Colonic mucosa (tissue), 4 donors: ENCODE results near the gene TRMT2B. TPM values are rescaled to one million over a fixed set of nuclear protein-coding genes. Genes with fewer than 3 reads are reported as not detected.

Experiments
- DNase-seq: peaks from one replicate; pipeline ENCODE4 v3.0.0-alpha.2; 2020
- H3K27ac ChIP-seq: fragments of 200-600 bp; one replicate; pipeline ENCODE4 v1.8.0; 2021
- H3K27me3 ChIP-seq: fragments of 200-600 bp; one replicate; pipeline ENCODE4 v1.8.0; 2021
- H3K36me3 ChIP-seq: fragments of 200-600 bp; one replicate; pipeline ENCODE4 v1.8.0; 2021
- H3K4me1 ChIP-seq: fragments of 200-600 bp; one replicate; pipeline ENCODE4 v1.8.0; 2021; ENCODE audit warnings: mild to moderate bottlenecking
- H3K4me3 ChIP-seq: fragments of 200-600 bp; one replicate; pipeline ENCODE4 v1.8.0; 2021
- H3K9ac ChIP-seq, 2 donors: one replicate each; pipeline ENCODE4 v1.7.0; 2013; ENCODE audit warnings: control low read depth in 2 of 2, low read depth in 2 of 2, low read length in 2 of 2
- H3K9me3 ChIP-seq: fragments of 200-600 bp; one replicate; pipeline ENCODE4 v1.8.0; 2021
- intact Hi-C: fragments of 100-400 bp; cut with DNase I; formaldehyde crosslinking; loops from one replicate; pipeline ENCODE4 v1.14.1; 2022
- total RNA-seq, 2 donors: library from RNA; stranded (reverse); fragmentation: NEBNext Ultra II Directional in 1 of 2; extraction: Animal tissue kit (Norgen Biotek cat#: 25700) in 1 of 2; gene quantifications; one replicate each; pipeline ENCODE4 v1.2.1, GENCODE V29; 2021
- TF ChIP-seq, protein P1 (sequence below): fragments of 200-600 bp; IDR thresholded peaks from one replicate; pipeline ENCODE4 v1.8.0; 2022; ENCODE audit warnings: antibody characterized with exemption, mild to moderate bottlenecking
- donor health status: healthy.
- donor health status: DM: no; HTN: no; CAD: no.
- donor health status: DM: no; HTN: no; CAD: no.

The TRMT2B gene
- total RNA-seq, 2 donors from 2014 or later = 19.0 to 24.8 TPM

DNA sequence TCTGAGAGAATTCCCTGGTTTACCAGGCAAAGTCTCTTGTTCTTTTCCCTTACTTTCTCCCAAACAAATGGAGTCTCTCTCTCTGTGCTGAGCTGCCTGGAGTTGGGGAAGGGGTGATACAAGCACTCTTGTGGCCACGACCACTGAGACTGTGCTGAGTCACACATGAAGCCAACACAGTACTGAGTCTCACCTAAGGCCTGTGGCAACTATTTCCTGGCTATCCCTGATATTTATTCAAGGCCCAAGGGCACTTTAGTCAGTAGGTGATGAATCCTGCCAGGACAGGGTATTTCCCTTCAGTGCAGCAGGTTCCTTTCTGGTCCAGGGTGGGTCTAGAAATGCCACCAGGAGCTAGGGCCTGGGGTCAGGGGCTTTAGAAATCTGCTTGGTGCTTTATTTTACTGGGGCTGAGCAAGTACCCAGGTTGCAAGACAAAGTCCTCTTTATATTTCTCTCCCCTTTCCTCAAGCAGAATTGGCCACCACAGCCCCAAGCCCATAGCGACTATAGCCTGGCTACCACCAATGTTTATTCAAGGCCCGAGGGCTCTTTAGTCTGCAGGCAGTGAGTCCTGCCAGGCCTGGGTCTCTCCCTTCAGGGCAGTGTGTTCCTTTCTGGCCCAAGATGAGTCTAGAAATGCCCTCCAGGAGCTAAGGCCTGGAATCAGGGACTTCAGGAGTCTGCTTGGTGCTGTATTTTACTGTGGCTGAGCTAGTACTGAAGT is 71.9 kb downstream of the TRMT2B start:
- TF ChIP-seq, protein P1, sequence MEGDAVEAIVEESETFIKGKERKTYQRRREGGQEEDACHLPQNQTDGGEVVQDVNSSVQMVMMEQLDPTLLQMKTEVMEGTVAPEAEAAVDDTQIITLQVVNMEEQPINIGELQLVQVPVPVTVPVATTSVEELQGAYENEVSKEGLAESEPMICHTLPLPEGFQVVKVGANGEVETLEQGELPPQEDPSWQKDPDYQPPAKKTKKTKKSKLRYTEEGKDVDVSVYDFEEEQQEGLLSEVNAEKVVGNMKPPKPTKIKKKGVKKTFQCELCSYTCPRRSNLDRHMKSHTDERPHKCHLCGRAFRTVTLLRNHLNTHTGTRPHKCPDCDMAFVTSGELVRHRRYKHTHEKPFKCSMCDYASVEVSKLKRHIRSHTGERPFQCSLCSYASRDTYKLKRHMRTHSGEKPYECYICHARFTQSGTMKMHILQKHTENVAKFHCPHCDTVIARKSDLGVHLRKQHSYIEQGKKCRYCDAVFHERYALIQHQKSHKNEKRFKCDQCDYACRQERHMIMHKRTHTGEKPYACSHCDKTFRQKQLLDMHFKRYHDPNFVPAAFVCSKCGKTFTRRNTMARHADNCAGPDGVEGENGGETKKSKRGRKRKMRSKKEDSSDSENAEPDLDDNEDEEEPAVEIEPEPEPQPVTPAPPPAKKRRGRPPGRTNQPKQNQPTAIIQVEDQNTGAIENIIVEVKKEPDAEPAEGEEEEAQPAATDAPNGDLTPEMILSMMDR = no peak
- Histone ChIP-seq H3K36me3 (no peaks in the 10 kb centered on the region), H3K9ac (no peak overlapping the region)

DNA sequence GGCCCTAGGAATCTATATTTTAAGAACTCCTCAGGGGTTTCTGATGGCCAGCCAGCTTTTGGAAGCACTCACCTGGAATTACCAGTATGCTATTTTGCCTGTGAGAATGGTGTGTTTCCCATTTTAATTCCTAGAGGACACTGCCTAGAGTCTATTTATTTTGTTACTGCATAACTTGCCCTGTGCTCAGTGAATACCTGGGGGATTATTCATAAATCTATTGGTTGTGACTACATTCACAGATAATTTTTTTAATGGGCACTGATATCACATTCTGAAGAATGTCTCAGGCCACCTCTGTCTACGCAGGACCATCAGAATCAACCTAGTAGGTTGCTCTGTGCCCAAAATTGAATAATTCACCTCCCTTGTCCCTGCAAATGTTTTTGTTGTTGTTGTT is 75.7 kb downstream of the TRMT2B start:
- Histone ChIP-seq H3K9ac (no peak overlapping the region), H3K27ac (no peak overlapping the region), H3K27me3 (no peaks in the 10 kb centered on the region), H3K36me3 (no peaks in the 10 kb centered on the region), H3K9me3 (no peaks in the 10 kb centered on the region), H3K4me1 (no peaks in the 10 kb centered on the region), H3K4me3 (no peak overlapping the region)
- no peak for DNase-seq
- intact Hi-C loops = no loop called here
- TF ChIP-seq, protein P1 = no peak

More for the DNA sequence above, 71.9 kb downstream of the TRMT2B start:
- no peak for DNase-seq
- no peaks in the 10 kb centered on the region for H3K4me1 ChIP-seq
- intact Hi-C loops = no loop called here
- H3K4me3 ChIP-seq = no peak overlapping the region
- no peak overlapping the region for H3K27ac ChIP-seq
- H3K27me3 ChIP-seq = no peaks in the 10 kb centered on the region
- H3K9me3 ChIP-seq = no peaks in the 10 kb centered on the region

GRCh38 chrX:100975212-100975611 is 76.7 kb downstream of the TRMT2B start:
- H3K27me3 ChIP-seq = no peaks in the 10 kb centered on the region
- DNase-seq = no peak
- intact Hi-C loops = no loop called here
- no peak overlapping the region for H3K9ac ChIP-seq
- no peak overlapping the region for H3K4me3 ChIP-seq
- no peaks in the 10 kb centered on the region for H3K36me3 ChIP-seq
- no peaks in the 10 kb centered on the region for H3K9me3 ChIP-seq
- no peak overlapping the region for H3K27ac ChIP-seq
- no peaks in the 10 kb centered on the region for H3K4me1 ChIP-seq
- TF ChIP-seq, protein P1 = no peak

- H3K4me1 ChIP-seq = no peaks in the 10 kb centered on the region
- no peaks in the 10 kb centered on the region for H3K36me3 ChIP-seq
- H3K27me3 ChIP-seq = no peaks in the 10 kb centered on the region
- DNase-seq = no peak
- no peaks in the 10 kb centered on the region for H3K9me3 ChIP-seq
- TF ChIP-seq, protein P1 = no peak
- H3K27ac ChIP-seq = no peak overlapping the region
- no peak overlapping the region for H3K4me3 ChIP-seq
- intact Hi-C loops = no loop called here
- H3K9ac ChIP-seq = no peak overlapping the region
Observed at GRCh38 chrX:100973411-100973810, 78.5 kb downstream of the TRMT2B start.

DNA sequence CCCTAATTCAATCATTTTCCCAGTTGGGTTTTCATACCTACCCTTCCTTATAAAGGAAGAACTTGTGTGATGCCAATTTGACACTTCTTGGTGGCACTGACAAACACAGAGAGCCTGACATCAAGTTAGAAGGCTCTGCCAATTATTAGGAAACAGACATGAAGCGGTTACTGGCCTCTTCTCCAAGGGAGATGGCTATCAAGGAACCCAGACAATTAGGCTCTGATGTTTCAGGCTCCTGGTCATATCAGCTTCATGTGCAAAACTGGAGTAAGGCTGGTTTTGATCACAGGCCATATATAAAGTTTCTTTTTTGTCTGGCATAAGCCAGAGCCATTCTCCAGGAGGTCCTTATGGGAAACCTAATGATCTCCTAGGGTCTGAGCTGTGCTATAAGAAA is 82.0 kb downstream of the TRMT2B start:
- TF ChIP-seq, protein P1 = no peak
- no peaks in the 10 kb centered on the region for H3K9me3 ChIP-seq
- no peak overlapping the region for H3K9ac ChIP-seq
- no peak overlapping the region for H3K27ac ChIP-seq
- no peak for DNase-seq
- no peaks in the 10 kb centered on the region for H3K27me3 ChIP-seq
- no peak overlapping the region for H3K4me3 ChIP-seq
- no peaks in the 10 kb centered on the region for H3K36me3 ChIP-seq
- H3K4me1 ChIP-seq = no peaks in the 10 kb centered on the region
- intact Hi-C loops = no loop called here
